NCI-H774 (cell line): ENCODE results near the gene MRTFA.
"Not testable (repeated sequence)": the region's sequence is repeated elsewhere in the genome, so short reads cannot be mapped to it uniquely, and the experiment has no call there.

Experiments
- DNase-seq: peaks from one replicate; lab custom pipeline; 2025; lab: John Stamatoyannopoulos, UW

The MRTFA gene

GRCh38 chr22:40394607-40395006 lies 241.9 kb downstream of the MRTFA start:
- no peak for DNase-seq

- no peak for DNase-seq
These were observed 243.9 kb downstream of the MRTFA start for GRCh38 chr22:40392618-40393017.

GRCh38 chr22:40391417-40391816 lies 245.1 kb downstream of the MRTFA start:
- no peak for DNase-seq

GRCh38 chr22:40388231-40388630 lies 248.3 kb downstream of the MRTFA start:
- no peak for DNase-seq

- no peak for DNase-seq
These were observed 248.8 kb downstream of the MRTFA start for GRCh38 chr22:40387746-40388145.

GRCh38 chr22:40385036-40385782 lies 251.3 kb downstream of the MRTFA start:
- DNase-seq = no peak

- no peak for DNase-seq
These were observed 252.6 kb downstream of the MRTFA start for GRCh38 chr22:40383905-40384304.

GRCh38 chr22:40381461-40381860 lies 255.1 kb downstream of the MRTFA start:
- DNase-seq = no peak

- DNase-seq = not testable (repeated sequence)
These were observed 258.1 kb downstream of the MRTFA start for GRCh38 chr22:40378448-40378847.

GRCh38 chr22:40377931-40378330 lies 258.6 kb downstream of the MRTFA start:
- DNase-seq = no peak

GRCh38 chr22:40376149-40376548 lies 260.4 kb downstream of the MRTFA start:
- no peak for DNase-seq

- DNase-seq = no peak
These were observed 262.0 kb downstream of the MRTFA start for GRCh38 chr22:40374567-40374966.

- no peak for DNase-seq
These were observed 267.7 kb downstream of the MRTFA start for GRCh38 chr22:40368836-40369235.

- DNase-seq = no peak
These were observed 268.5 kb downstream of the MRTFA start for GRCh38 chr22:40368016-40368415.

- DNase-seq = no peak
These were observed 269.2 kb downstream of the MRTFA start for GRCh38 chr22:40367342-40367741.

GRCh38 chr22:40366068-40366467 lies 270.5 kb downstream of the MRTFA start:
- no peak for DNase-seq

GRCh38 chr22:40364431-40364830 lies 272.1 kb downstream of the MRTFA start:
- DNase-seq = no peak

GRCh38 chr22:40363059-40363458 lies 273.5 kb downstream of the MRTFA start:
- DNase-seq = no peak

GRCh38 chr22:40361100-40361499 lies 275.4 kb downstream of the MRTFA start:
- no peak for DNase-seq
